ENCODE measurements around the gene SDHB.

Gene SDHB

DNA sequence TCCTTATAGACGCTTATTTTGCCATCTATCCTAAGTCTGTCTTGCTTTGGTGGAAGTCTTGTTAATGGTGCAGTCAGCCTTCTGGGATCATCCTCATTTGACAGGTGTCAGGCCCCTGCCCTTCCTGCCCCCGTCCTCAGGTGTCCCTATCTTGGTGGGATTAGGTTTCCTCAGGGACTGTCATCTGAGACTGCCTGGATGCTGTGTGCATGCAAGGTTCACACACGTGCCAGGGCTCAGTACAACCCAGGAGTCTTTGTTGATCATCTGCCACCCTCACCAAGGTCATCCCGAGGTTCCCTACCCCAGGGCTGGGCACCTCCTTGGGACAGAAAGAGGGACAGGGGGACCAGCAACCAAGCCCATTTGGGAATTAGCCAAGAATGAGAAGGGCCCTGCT, 47.4 kb upstream of the SDHB start:
- H3K27ac ChIP-seq (replicated peaks), result no peak overlapping the region
- no peak overlapping the region for H3K4me3 ChIP-seq (replicated peaks; ENCODE audit: insufficient read depth, low read length)
- DNase-seq (ENCODE audit: low read depth in 1 of 2, low spot score in 1 of 2), result no peak
- TF ChIP-seq, protein P1, sequence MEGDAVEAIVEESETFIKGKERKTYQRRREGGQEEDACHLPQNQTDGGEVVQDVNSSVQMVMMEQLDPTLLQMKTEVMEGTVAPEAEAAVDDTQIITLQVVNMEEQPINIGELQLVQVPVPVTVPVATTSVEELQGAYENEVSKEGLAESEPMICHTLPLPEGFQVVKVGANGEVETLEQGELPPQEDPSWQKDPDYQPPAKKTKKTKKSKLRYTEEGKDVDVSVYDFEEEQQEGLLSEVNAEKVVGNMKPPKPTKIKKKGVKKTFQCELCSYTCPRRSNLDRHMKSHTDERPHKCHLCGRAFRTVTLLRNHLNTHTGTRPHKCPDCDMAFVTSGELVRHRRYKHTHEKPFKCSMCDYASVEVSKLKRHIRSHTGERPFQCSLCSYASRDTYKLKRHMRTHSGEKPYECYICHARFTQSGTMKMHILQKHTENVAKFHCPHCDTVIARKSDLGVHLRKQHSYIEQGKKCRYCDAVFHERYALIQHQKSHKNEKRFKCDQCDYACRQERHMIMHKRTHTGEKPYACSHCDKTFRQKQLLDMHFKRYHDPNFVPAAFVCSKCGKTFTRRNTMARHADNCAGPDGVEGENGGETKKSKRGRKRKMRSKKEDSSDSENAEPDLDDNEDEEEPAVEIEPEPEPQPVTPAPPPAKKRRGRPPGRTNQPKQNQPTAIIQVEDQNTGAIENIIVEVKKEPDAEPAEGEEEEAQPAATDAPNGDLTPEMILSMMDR (IDR thresholded peaks at IDR 0.05; ENCODE audit: insufficient read depth, low read length), result no peak
- no peak for TF ChIP-seq GABPA (IDR thresholded peaks at IDR 0.05; ENCODE audit: low read depth)
- TF ChIP-seq, protein P2, sequence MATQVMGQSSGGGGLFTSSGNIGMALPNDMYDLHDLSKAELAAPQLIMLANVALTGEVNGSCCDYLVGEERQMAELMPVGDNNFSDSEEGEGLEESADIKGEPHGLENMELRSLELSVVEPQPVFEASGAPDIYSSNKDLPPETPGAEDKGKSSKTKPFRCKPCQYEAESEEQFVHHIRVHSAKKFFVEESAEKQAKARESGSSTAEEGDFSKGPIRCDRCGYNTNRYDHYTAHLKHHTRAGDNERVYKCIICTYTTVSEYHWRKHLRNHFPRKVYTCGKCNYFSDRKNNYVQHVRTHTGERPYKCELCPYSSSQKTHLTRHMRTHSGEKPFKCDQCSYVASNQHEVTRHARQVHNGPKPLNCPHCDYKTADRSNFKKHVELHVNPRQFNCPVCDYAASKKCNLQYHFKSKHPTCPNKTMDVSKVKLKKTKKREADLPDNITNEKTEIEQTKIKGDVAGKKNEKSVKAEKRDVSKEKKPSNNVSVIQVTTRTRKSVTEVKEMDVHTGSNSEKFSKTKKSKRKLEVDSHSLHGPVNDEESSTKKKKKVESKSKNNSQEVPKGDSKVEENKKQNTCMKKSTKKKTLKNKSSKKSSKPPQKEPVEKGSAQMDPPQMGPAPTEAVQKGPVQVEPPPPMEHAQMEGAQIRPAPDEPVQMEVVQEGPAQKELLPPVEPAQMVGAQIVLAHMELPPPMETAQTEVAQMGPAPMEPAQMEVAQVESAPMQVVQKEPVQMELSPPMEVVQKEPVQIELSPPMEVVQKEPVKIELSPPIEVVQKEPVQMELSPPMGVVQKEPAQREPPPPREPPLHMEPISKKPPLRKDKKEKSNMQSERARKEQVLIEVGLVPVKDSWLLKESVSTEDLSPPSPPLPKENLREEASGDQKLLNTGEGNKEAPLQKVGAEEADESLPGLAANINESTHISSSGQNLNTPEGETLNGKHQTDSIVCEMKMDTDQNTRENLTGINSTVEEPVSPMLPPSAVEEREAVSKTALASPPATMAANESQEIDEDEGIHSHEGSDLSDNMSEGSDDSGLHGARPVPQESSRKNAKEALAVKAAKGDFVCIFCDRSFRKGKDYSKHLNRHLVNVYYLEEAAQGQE (IDR thresholded peaks at IDR 0.05; ENCODE audit: insufficient replicate concordance, low read depth), result no peak
- no peak for TF ChIP-seq SPI1 (IDR thresholded peaks at IDR 0.05; ENCODE audit: borderline replicate concordance, low read depth)
- no peak for TF ChIP-seq POLR2AphosphoS5 (IDR thresholded peaks at IDR 0.05; ENCODE audit: low read depth)
- H3K27me3 ChIP-seq (ENCODE audit: insufficient read depth, poor library complexity, severe bottlenecking), result no peaks in the 10 kb centered on the region

GRCh38 chr1:17099616-17100340, 45.9 kb upstream of the SDHB start:
- DNase-seq (ENCODE audit: low read depth in 1 of 2, low spot score in 1 of 2), result no peak
- no peak for TF ChIP-seq SPI1 (IDR thresholded peaks at IDR 0.05; ENCODE audit: borderline replicate concordance, low read depth)
- TF ChIP-seq POLR2AphosphoS5 (IDR thresholded peaks at IDR 0.05; ENCODE audit: low read depth), result no peak
- TF ChIP-seq, protein P1 (IDR thresholded peaks at IDR 0.05; ENCODE audit: insufficient read depth, low read length), result no peak
- TF ChIP-seq, protein P2 (IDR thresholded peaks at IDR 0.05; ENCODE audit: insufficient replicate concordance, low read depth), result no peak
- no peak for TF ChIP-seq GABPA (IDR thresholded peaks at IDR 0.05; ENCODE audit: low read depth)
- no peak overlapping the region for H3K4me3 ChIP-seq (replicated peaks; ENCODE audit: insufficient read depth, low read length)
- no peak overlapping the region for H3K27ac ChIP-seq (replicated peaks)
- no peaks in the 10 kb centered on the region for H3K27me3 ChIP-seq (ENCODE audit: insufficient read depth, poor library complexity, severe bottlenecking)

GRCh38 chr1:17098446-17099317, 44.9 kb upstream of the SDHB start:
- H3K27me3 ChIP-seq (ENCODE audit: insufficient read depth, poor library complexity, severe bottlenecking), result no peaks in the 10 kb centered on the region

More at GRCh38 chr1:17098446-17099317, 44.9 kb upstream of the SDHB start:
- H3K4me3 ChIP-seq (replicated peaks; ENCODE audit: insufficient read depth, low read length), result no peak overlapping the region
- TF ChIP-seq, protein P2 (IDR thresholded peaks at IDR 0.05; ENCODE audit: insufficient replicate concordance, low read depth), result no peak
- TF ChIP-seq GABPA (IDR thresholded peaks at IDR 0.05; ENCODE audit: low read depth) (no peak), SPI1 (IDR thresholded peaks at IDR 0.05; ENCODE audit: borderline replicate concordance, low read depth) (no peak), POLR2AphosphoS5 (IDR thresholded peaks at IDR 0.05; ENCODE audit: low read depth) (no peak)
- TF ChIP-seq, protein P1 (IDR thresholded peaks at IDR 0.05; ENCODE audit: insufficient read depth, low read length), result no peak
- H3K27ac ChIP-seq (replicated peaks), result peak overlapping the region; percentile 48
- DNase-seq (ENCODE audit: low read depth in 1 of 2, low spot score in 1 of 2), result peak in 1 of 2 experiments; percentile 70

Measured in HL-60 (cell line).